Endothelial cell of coronary artery (primary cell): ENCODE results near the gene CTAGE1. TPM values are rescaled to one million over a fixed set of nuclear protein-coding genes. Genes with fewer than 3 reads are reported as not detected.

Experiments
- total RNA-seq: library from RNA; depleted of rRNA; stranded (reverse); fragments of >200 nt; gene quantifications from 2 replicates; pipeline ENCODE4 v1.2.3, GENCODE V29; 2014

CTAGE1 gene
- total RNA-seq: 0.09 TPM in 1 of 2 replicates, not detected in the other

DNA sequence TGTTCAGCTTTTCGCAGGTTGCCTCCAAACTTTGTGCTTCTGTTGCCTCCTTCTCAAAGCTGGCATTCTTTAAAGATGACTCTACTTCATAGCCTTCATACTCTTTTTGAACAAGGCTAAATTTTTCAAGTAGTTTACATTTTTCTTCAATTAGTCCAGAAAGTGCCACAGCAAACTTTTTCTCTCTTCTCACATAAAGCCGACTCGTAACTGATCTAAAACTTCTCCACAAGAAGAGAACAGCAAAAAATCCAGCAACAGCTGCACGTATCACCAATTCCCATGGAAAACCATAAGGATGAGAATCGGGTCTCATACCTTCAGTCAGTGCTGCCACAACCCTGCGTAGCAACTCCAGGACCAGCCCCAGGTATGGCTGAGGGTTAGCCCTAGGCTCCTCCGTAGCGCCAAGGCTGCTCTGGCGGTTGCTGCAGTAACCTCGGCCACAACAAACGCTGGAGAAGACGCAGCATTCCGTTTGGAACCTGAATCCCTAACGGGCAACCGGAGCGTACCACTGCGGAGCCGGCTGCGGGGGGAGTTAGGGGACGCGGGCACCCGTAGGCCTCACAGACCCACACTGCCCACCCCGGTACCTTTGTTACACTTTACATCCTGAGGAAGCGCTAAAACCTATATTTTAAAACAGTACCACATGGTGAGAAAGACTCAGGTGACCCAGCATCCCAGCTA, at the start of gene CTAGE1:
TSS of gene CTAGE1 (minus strand) at position 420 of the 693 bp plus-strand sequence. CDS start at position 316, 104 bp downstream.

Other genes with a start within 250 kb of the CTAGE1 start
- gene GATA6, start 248.3 kb downstream of the CTAGE1 start, total RNA-seq: 9.4 and 15.4 TPM in 2 replicates